NCI-H1930 (cell line): ENCODE data around the gene ADARB2.

Experiments
- DNase-seq, 2 experiments: peaks; one replicate each; lab custom pipeline; 2025; lab: John Stamatoyannopoulos, UW

Gene ADARB2

GRCh38 chr10:1128649-1129048 is 608.7 kb downstream of the ADARB2 start:
- DNase-seq: no peak

GRCh38 chr10:1128115-1128514 is 609.2 kb downstream of the ADARB2 start:
- DNase-seq: no peak

- no peak for DNase-seq
Measured at GRCh38 chr10:1127629-1128028, 609.7 kb downstream of the ADARB2 start.
